Liver (tissue), 9 donors: ENCODE measurements around the gene GPC3. TPM values are rescaled to one million over a fixed set of nuclear protein-coding genes. Genes with fewer than 3 reads are reported as not detected.

Source experiments
- DNase-seq: peaks from one replicate; pipeline ENCODE4 v3.0.0-alpha.2; 2017; ENCODE audit warnings: low spot score
- H3K27ac ChIP-seq, 2 donors: one replicate each; pipeline ENCODE4 v1.7.0; 2013; ENCODE audit warnings: inconsistent platforms in 2 of 2, low read length in 2 of 2, control low read depth in 1 of 2, low read depth in 1 of 2, mild to moderate bottlenecking in 1 of 2
- H3K27me3 ChIP-seq, 4 donors: one replicate each; pipeline versions ENCODE4 v1.6.1 to v1.7.0; 2013; ENCODE audit warnings: low read length in 3 of 4, inconsistent platforms in 1 of 4, mild to moderate bottlenecking in 1 of 4, moderate library complexity in 1 of 4; ENCODE audit not compliant: control insufficient read depth in 4 of 4, insufficient read depth in 4 of 4
- H3K36me3 ChIP-seq, 4 donors: one replicate each; pipeline versions ENCODE4 v1.6.1 to v1.7.0; 2013; ENCODE audit warnings: low read length in 3 of 4, mild to moderate bottlenecking in 3 of 4, low read depth in 1 of 4, moderate library complexity in 1 of 4; ENCODE audit not compliant: control insufficient read depth in 4 of 4, insufficient read depth in 3 of 4
- H3K4me1 ChIP-seq, 4 donors: one replicate each; pipeline versions ENCODE4 v1.6.1 to v1.7.0; 2013; ENCODE audit warnings: low read length in 3 of 4, mild to moderate bottlenecking in 3 of 4, moderate library complexity in 1 of 4; ENCODE audit not compliant: control insufficient read depth in 4 of 4, insufficient read depth in 4 of 4
- H3K4me3 ChIP-seq, 3 donors: one replicate each; pipeline versions ENCODE4 v1.6.1 to v1.7.0; 2013; ENCODE audit warnings: low read length in 3 of 3, control low read depth in 1 of 3, low read depth in 1 of 3, mild to moderate bottlenecking in 1 of 3
- H3K9ac ChIP-seq, 2 donors: one replicate each; pipeline ENCODE4 v1.7.0; 2013; ENCODE audit warnings: low read length in 2 of 2, mild to moderate bottlenecking in 2 of 2, moderate library complexity in 2 of 2, control low read depth in 1 of 2, low read depth in 1 of 2
- H3K9me3 ChIP-seq, 4 donors: one replicate each; pipeline versions ENCODE4 v1.6.1 to v1.7.0; 2013; ENCODE audit warnings: low read length in 3 of 4; ENCODE audit not compliant: control insufficient read depth in 4 of 4
- ATF3 ChIP-seq: IDR thresholded peaks from 2 replicates; pipeline ENCODE4 v1.6.1; 2016; ENCODE audit warnings: antibody characterized with exemption
- CTCF ChIP-seq: fragments of 150-350 bp; IDR thresholded peaks from 2 replicates; pipeline ENCODE4 v1.5.1; 2017; ENCODE audit warnings: improper control_type of control experiment, low read depth, low read length; ENCODE audit not compliant: missing input control
- EGR1 ChIP-seq, 2 donors: IDR thresholded peaks; 2 replicates each; pipeline ENCODE4 v1.6.1; 2016 to 2018; ENCODE audit warnings: antibody characterized with exemption in 2 of 2, low read depth in 2 of 2
- FOXA1 ChIP-seq: IDR thresholded peaks from 2 replicates; pipeline ENCODE4 v1.6.1; 2016; ENCODE audit warnings: antibody characterized with exemption
- FOXA2 ChIP-seq: IDR thresholded peaks from 2 replicates; pipeline ENCODE4 v1.6.1; 2016; ENCODE audit warnings: antibody characterized with exemption
- GABPA ChIP-seq, 2 donors: IDR thresholded peaks in 1 of 2; conservative IDR thresholded peaks in 1 of 2; 2 replicates each; pipeline ENCODE4 v1.6.1; 2016; ENCODE audit warnings: antibody characterized with exemption in 2 of 2, mild to moderate bottlenecking in 1 of 2, moderate library complexity in 1 of 2
- HNF4A ChIP-seq, 2 donors: conservative IDR thresholded peaks; 2 replicates each; pipeline ENCODE4 v1.6.1; 2016; ENCODE audit warnings: antibody characterized with exemption in 2 of 2, mild to moderate bottlenecking in 2 of 2
- HNF4G ChIP-seq: IDR thresholded peaks from 2 replicates; pipeline ENCODE4 v1.6.1; 2016; ENCODE audit warnings: antibody characterized with exemption
- JUND ChIP-seq, 2 donors: IDR thresholded peaks; 2 replicates each; pipeline ENCODE4 v1.6.1; 2016; ENCODE audit warnings: antibody characterized with exemption in 2 of 2
- MAX ChIP-seq: IDR thresholded peaks from 2 replicates; pipeline ENCODE4 v1.6.1; 2016; ENCODE audit warnings: antibody characterized with exemption
- NR2F2 ChIP-seq: IDR thresholded peaks from 2 replicates; pipeline ENCODE4 v1.6.1; 2016; ENCODE audit warnings: antibody characterized with exemption
- RAD21 ChIP-seq, 2 donors: IDR thresholded peaks; 2 replicates each; pipeline ENCODE4 v1.6.1; 2016; ENCODE audit warnings: antibody characterized with exemption in 2 of 2, mild to moderate bottlenecking in 2 of 2
- REST ChIP-seq: IDR thresholded peaks from 2 replicates; pipeline ENCODE4 v1.6.1; 2016; ENCODE audit warnings: antibody characterized with exemption, mild to moderate bottlenecking
- RXRA ChIP-seq, 2 donors: IDR thresholded peaks; 2 replicates each; pipeline ENCODE4 v1.6.1; 2017 to 2018; ENCODE audit warnings: antibody characterized with exemption in 2 of 2, mild to moderate bottlenecking in 1 of 2
- SP1 ChIP-seq: IDR thresholded peaks from 2 replicates; pipeline ENCODE4 v1.6.1; 2018; ENCODE audit warnings: antibody characterized with exemption, mild to moderate bottlenecking
- TAF1 ChIP-seq: conservative IDR thresholded peaks from 2 replicates; pipeline ENCODE4 v1.6.1; 2016; ENCODE audit warnings: antibody characterized with exemption, mild to moderate bottlenecking
- YY1 ChIP-seq: IDR thresholded peaks from 2 replicates; pipeline ENCODE4 v1.6.1; 2016; ENCODE audit warnings: antibody characterized with exemption, mild to moderate bottlenecking
- ZBTB33 ChIP-seq: IDR thresholded peaks from 2 replicates; pipeline ENCODE4 v1.6.1; 2016; ENCODE audit warnings: antibody characterized with exemption
- WGBS: extraction: QIAGEN DNeasy Blood & Tissue Kit; methylation state at CpG from one replicate; pipeline ENCODE4 v1.1.7; 2013; 5-methylcytosine and 5-hydroxymethylcytosine counted together
- polyA plus RNA-seq, 2 donors: library from polyadenylated mRNA; stranded (reverse) in 1 of 2; unstranded in 1 of 2; fragments of 200-250 nt in 1 of 2; fragments of >200 nt in 1 of 2; fragmentation: Nextera tagmentation in 1 of 2; extraction: Ambion mirVana in 1 of 2; gene quantifications; one replicate each; pipeline versions ENCODE4 v1.2.1 to v1.2.3, GENCODE V29; 2013 to 2015
- total RNA-seq, 2 donors: library from RNA; depleted of rRNA; stranded (reverse); fragments of >200 nt; gene quantifications; one replicate each; pipeline ENCODE4 v1.2.3, GENCODE V29; 2014
- donor health status: healthy.
- donor health status: healthy.
- donor health status: healthy.
- donor health status: healthy.
- donor health status: healthy.

GPC3 gene
- total and polyA plus RNA-seq, 4 donors, result 0.40 to 1,133 (median 1.5) TPM

GRCh38 chrX:133660281-133660680, 325.1 kb downstream of the GPC3 start:
- Histone ChIP-seq H3K9me3 (no peaks in the 10 kb centered on the region), H3K4me3 (no peak overlapping the region), H3K4me1 (no peaks in the 10 kb centered on the region), H3K9ac (no peak overlapping the region), H3K27ac (no peak overlapping the region), H3K36me3 (no peaks in the 10 kb centered on the region), H3K27me3 (no peaks in the 10 kb centered on the region)
- DNase-seq, result no peak
- TF ChIP-seq TAF1, result no peak
- TF ChIP-seq HNF4G, result no peak
- no peak for TF ChIP-seq CTCF
- no peak for TF ChIP-seq JUND (IDR thresholded peaks at IDR 0.05)
- no peak for TF ChIP-seq ATF3
- no peak for TF ChIP-seq GABPA (IDR thresholded peaks at IDR 0.05 in 1 of 2, conservative IDR thresholded peaks at IDR 0.05 in 1 of 2)
- no peak for TF ChIP-seq REST
- no peak for TF ChIP-seq MAX
- no peak for TF ChIP-seq RXRA (IDR thresholded peaks at IDR 0.05)
- no peak for TF ChIP-seq NR2F2
- TF ChIP-seq YY1, result no peak
- no peak for TF ChIP-seq FOXA2
- no peak for TF ChIP-seq SP1
- TF ChIP-seq RAD21 (IDR thresholded peaks at IDR 0.05), result no peak
- no peak for TF ChIP-seq FOXA1
- no peak for TF ChIP-seq ZBTB33

- Histone ChIP-seq H3K4me3 (no peak overlapping the region), H3K27me3 (peaks cover 0 to 5% (median 0%) of the 10 kb centered on the region in 4 donors), H3K36me3 (no peaks in the 10 kb centered on the region), H3K9ac (no peak overlapping the region), H3K9me3 (no peaks in the 10 kb centered on the region), H3K4me1 (no peaks in the 10 kb centered on the region), H3K27ac (no peak overlapping the region)
- TF ChIP-seq SP1 (no peak), EGR1 (IDR thresholded peaks at IDR 0.05; ENCODE audit: low read depth in 2 of 2) (no peak), HNF4A (conservative IDR thresholded peaks at IDR 0.05) (no peak)
- 82% methylated on average over 3 of the region's 3 CpGs for WGBS
- DNase-seq, result no peak
Observed at GRCh38 chrX:133658293-133658911, 327.0 kb downstream of the GPC3 start.
